Measurements from ENCODE around the gene TRIM46.
"Not testable (repeated sequence)": the region's sequence is repeated elsewhere in the genome, so short reads cannot be mapped to it uniquely, and the experiment has no call there.

TRIM46 gene

GRCh38 chr1:155207806-155208540 lies 34.3 kb downstream of the TRIM46 start, which contains the start of gene THBS3:
TSS of gene THBS3 (minus strand) at chr1:155207897. CDS start at chr1:155207876, 21 bp downstream.
- no peak for DNase-seq

- peak; percentile 39 to 69 for DNase-seq
Measured at GRCh38 chr1:155208541-155209311, 35.1 kb downstream of the TRIM46 start, which contains the start of gene MTX1. TSS of gene MTX1 (plus strand) at chr1:155208695. CDS start at chr1:155208805, 110 bp downstream.

GRCh38 chr1:155209312-155209721 lies 35.7 kb downstream of the TRIM46 start:
- DNase-seq, result no peak

- DNase-seq, result no peak
Measured at GRCh38 chr1:155210314-155211104, 36.9 kb downstream of the TRIM46 start.

GRCh38 chr1:155211381-155212050 lies 37.9 kb downstream of the TRIM46 start:
- not testable (repeated sequence) for DNase-seq

GRCh38 chr1:155212051-155212440 lies 38.4 kb downstream of the TRIM46 start:
- DNase-seq, result not testable (repeated sequence)

GRCh38 chr1:155214702-155215101 lies 41.1 kb downstream of the TRIM46 start:
- DNase-seq, result not testable (repeated sequence)

GRCh38 chr1:155218854-155219591 lies 45.4 kb downstream of the TRIM46 start:
- DNase-seq, result no peak

GRCh38 chr1:155219592-155220031 lies 46.0 kb downstream of the TRIM46 start:
- no peak for DNase-seq

- not testable (repeated sequence) for DNase-seq
Measured at GRCh38 chr1:155220211-155220965, 46.7 kb downstream of the TRIM46 start.

- DNase-seq, result no peak
Measured at GRCh38 chr1:155223047-155223446, 49.4 kb downstream of the TRIM46 start.

GRCh38 chr1:155225404-155225759 lies 51.7 kb downstream of the TRIM46 start:
- DNase-seq, result not testable (repeated sequence)

- DNase-seq, result peak; percentile 64 to 80
Measured at GRCh38 chr1:155226188-155226909, 52.7 kb downstream of the TRIM46 start.

GRCh38 chr1:155226910-155227260 lies 53.2 kb downstream of the TRIM46 start:
- peak in 1 of 2 experiments; percentile 55 for DNase-seq

GRCh38 chr1:155227261-155228095 lies 53.8 kb downstream of the TRIM46 start:
- DNase-seq, result peak; percentile 89 to 96

GRCh38 chr1:155228096-155228427 lies 54.4 kb downstream of the TRIM46 start:
- DNase-seq, result no peak

GRCh38 chr1:155231302-155231701 lies 57.7 kb downstream of the TRIM46 start:
- not testable (repeated sequence) for DNase-seq

- DNase-seq, result not testable (repeated sequence)
Measured at GRCh38 chr1:155232001-155232978, 58.6 kb downstream of the TRIM46 start.
